ENCODE results near the gene CA5A.

DNA sequence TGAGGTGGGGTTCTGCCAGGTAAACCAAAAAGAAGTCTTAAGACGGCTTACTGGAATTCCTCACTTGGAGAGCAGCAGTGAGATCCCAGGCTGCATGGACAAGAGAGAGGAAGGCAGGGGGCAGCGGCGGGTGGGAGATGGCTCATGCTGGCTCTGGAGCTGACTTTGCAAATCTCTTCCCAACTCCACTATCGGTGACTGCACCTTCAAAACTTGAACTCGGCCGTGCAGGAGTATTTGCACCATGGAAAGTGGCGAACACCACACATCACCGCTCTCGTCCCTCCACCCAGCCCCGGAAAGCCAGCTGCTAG is 16.7 kb downstream of the CA5A start:
- TF ChIP-seq RXRA (CRISPR knock-in tag; IDR thresholded peaks at IDR 0.05) (no peak), TCF7L2 (IDR thresholded peaks at IDR 0.05; ENCODE audit: low read depth, low read length) (no peak), ZNF224 (CRISPR knock-in tag; IDR thresholded peaks at IDR 0.05) (no peak), ZFP36L1 (CRISPR knock-in tag; IDR thresholded peaks at IDR 0.05) (no peak), KAT7 (CRISPR knock-in tag; IDR thresholded peaks at IDR 0.05; ENCODE audit: borderline replicate concordance) (no peak), GABPB1 (CRISPR knock-in tag; IDR thresholded peaks at IDR 0.05) (no peak), ZNF274 (CRISPR knock-in tag; IDR thresholded peaks at IDR 0.05) (no peak), PAWR (CRISPR knock-in tag; IDR thresholded peaks at IDR 0.05; ENCODE audit: borderline replicate concordance) (no peak), JUN (CRISPR knock-in tag; IDR thresholded peaks at IDR 0.05) (no peak), RNF2 (conservative IDR thresholded peaks at IDR 0.05; ENCODE audit: low read depth) (no peak)
